Activated CD8-positive, alpha-beta memory T cell treated with anti-CD3 and anti-CD28 coated beads for 24 hours (primary cell): ENCODE measurements around the gene PLGLB2.
"Not testable (repeated sequence)": the region's sequence is repeated elsewhere in the genome, so short reads cannot be mapped to it uniquely, and the experiment has no call there.

Experiments used
- DNase-seq: peaks from one replicate; pipeline ENCODE4 v3.0.0-alpha.2; 2020

Gene PLGLB2

GRCh38 chr2:87747791-87748190 is at the start of gene PLGLB2:
Gene PLGLB2 (plus strand): TSS chr2:87748087. CDS start chr2:87748154, 67 bp downstream.
- not testable (repeated sequence) for DNase-seq

- DNase-seq = not testable (repeated sequence)
Measured at GRCh38 chr2:87704572-87705323, 43.1 kb upstream of the PLGLB2 start.

GRCh38 chr2:87708368-87708767 is 39.5 kb upstream of the PLGLB2 start:
- not testable (repeated sequence) for DNase-seq

GRCh38 chr2:87727940-87728599 is 19.8 kb upstream of the PLGLB2 start:
- DNase-seq = not testable (repeated sequence)

- not testable (repeated sequence) for DNase-seq
Measured at GRCh38 chr2:87740928-87741327, 7.0 kb upstream of the PLGLB2 start.

GRCh38 chr2:87742393-87743108 is 5.3 kb upstream of the PLGLB2 start:
- not testable (repeated sequence) for DNase-seq

- not testable (repeated sequence) for DNase-seq
Measured at GRCh38 chr2:87743638-87744037, 4.2 kb upstream of the PLGLB2 start.

GRCh38 chr2:87745353-87745951 is 2.4 kb upstream of the PLGLB2 start:
- not testable (repeated sequence) for DNase-seq

- not testable (repeated sequence) for DNase-seq
Measured at GRCh38 chr2:87748524-87748923, 637 bp downstream of the PLGLB2 start.

GRCh38 chr2:87750560-87750959 is 2.7 kb downstream of the PLGLB2 start:
- not testable (repeated sequence) for DNase-seq

- not testable (repeated sequence) for DNase-seq
Measured at GRCh38 chr2:87754759-87755158, 6.9 kb downstream of the PLGLB2 start.
